NCI-H460 (cell line): ENCODE results near the gene TENM3. TPM values are rescaled to one million over a fixed set of nuclear protein-coding genes. Genes with fewer than 3 reads are reported as not detected.
"Not testable (repeated sequence)": the region's sequence is repeated elsewhere in the genome, so short reads cannot be mapped to it uniquely, and the experiment has no call there.

Experiments
- DNase-seq: peaks from one replicate; pipeline ENCODE4 v3.0.0-alpha.2; 2016; ENCODE audit warnings: low read depth; ENCODE audit errors: extremely low read depth
- total RNA-seq: library from RNA; depleted of rRNA; stranded (reverse); fragments of >200 nt; shearing (Covaris generic); gene quantifications from 2 replicates; pipeline ENCODE4 v1.2.3, GENCODE V29; 2014

Gene TENM3
- total RNA-seq, 1 experiment from 2014 or later: 13.8 TPM

DNA sequence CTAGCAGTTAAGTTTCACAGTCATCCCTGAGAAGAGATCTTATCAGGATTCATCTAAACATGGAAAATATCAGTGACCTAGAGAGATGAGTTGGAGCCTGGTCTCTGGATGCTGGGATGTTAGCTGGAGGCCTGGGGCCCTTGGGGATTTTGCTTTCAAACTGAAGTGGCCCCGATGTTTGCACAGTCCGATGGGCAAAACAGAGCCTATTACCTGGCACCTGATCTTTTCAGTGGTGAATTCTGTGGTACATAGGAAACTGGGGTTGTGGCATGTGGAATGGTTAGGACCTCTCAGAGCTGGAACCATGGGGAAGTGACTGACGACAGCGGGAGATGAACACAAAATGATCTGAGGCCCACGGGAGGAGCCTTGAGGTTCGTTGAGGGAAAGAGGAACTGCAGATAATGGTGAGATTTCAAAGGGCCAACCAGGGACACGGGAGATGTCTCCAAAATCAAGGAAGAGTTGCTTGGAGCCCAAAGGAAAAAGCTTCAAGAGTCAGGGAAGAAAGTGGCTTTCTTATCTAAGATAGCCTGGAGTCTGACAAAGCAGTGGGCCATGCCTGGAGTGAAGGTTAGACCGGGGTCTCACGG lies 17.8 kb upstream of the TENM3 start:
- no peak for DNase-seq

DNA sequence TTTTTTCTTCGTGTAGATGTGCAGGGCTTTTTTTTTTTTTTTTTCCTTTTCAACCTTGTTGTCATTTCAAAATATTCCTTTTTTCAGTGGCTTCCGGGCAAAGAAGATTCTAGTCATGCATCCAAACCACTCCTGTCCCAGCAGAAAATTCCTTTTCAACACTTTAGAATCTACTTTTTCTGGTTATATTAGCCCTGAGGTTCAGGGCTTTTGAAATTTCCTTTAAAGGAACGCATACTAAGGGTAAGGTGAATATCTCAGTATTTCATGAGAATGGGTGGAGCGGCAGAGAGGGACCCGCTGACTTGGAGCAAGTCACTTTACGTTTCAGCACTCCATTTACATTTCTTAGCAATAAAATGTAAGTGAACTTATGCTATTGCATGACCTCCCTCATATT lies 15.6 kb upstream of the TENM3 start:
- no peak for DNase-seq

DNA sequence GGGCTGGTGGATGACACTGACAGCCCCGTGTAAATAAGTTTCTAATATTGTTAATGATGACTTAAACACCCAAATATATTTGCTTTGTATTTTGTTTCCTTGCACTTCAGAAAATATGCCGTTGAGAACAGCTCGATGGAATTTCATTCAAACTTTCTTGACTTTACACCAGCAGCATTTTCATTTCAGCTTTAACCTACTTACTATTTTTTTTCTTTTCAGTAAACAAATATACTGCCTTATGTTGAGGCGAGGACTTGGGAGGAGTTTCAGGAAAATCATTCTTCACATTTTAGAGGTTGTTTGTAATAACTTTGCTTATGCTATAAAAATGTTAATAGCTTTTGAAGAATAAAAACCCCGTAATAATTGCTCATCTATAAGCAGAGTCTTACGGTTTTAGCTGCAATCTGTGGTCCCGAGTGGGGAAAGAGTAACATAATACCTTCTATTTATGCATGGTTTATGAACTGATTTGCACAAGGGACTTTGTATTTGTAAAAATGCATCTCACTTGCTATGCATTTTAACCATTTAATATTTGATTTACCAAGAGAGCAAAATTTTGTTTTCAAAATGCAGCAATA lies 14.1 kb upstream of the TENM3 start:
- no peak for DNase-seq

DNA sequence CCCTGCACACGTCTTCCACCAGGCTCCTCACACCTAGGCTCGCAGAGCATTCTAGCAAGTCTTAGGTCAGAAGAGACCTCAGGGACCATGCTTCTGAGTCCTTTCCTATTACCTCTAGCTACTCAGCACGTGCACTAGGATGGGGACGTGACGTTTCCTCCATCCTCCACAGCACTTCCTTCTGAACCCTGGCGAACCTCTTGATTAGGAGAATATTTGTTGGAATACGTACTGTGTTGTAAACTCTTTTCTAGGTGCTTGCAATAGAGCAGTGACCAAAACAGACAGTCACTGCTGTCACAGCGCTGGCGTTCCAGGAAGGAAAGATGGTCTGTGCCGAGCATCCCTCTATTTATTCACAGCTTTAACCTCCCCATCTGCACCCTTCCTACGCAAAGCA lies 12.9 kb upstream of the TENM3 start:
- DNase-seq: no peak

DNA sequence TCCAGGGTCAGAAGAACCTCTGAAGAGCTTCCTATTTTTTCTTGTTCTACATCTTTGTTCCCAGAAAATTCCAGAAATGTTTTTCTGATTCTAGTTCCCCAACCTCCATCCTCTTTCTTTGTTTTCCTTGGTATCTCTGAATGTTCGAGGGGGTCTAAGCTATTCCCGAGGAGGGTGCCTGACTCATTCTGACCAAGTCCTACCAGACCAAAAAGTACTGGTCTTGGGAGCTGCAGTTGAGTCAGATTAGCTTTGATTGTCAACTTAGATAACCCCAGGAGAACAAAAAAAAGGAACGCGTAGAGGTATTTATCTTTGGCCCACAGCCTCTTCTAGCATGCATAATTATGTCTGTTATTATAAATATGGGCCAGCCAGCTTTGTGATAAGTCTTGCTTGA lies 12.1 kb upstream of the TENM3 start:
- DNase-seq: no peak

DNA sequence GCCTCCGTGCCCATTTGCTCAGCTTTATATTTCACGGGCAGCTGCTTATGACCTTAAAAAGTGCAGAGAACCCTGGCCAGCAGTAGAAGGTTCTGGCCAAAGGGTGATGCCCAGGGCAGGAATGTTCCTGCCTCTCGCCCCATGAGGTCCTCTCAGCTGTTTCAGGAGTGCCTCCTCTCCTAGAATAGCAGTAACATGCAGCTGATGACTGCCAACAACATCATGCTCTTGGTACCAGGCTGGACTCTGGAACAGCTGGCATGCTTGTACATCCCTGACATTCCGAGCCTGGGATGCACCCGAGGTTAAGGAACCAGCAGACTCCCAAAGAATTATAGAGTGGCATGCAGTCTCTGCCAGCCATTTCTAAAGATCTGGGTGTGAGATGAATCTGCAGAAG lies 11.7 kb upstream of the TENM3 start:
- no peak for DNase-seq

DNA sequence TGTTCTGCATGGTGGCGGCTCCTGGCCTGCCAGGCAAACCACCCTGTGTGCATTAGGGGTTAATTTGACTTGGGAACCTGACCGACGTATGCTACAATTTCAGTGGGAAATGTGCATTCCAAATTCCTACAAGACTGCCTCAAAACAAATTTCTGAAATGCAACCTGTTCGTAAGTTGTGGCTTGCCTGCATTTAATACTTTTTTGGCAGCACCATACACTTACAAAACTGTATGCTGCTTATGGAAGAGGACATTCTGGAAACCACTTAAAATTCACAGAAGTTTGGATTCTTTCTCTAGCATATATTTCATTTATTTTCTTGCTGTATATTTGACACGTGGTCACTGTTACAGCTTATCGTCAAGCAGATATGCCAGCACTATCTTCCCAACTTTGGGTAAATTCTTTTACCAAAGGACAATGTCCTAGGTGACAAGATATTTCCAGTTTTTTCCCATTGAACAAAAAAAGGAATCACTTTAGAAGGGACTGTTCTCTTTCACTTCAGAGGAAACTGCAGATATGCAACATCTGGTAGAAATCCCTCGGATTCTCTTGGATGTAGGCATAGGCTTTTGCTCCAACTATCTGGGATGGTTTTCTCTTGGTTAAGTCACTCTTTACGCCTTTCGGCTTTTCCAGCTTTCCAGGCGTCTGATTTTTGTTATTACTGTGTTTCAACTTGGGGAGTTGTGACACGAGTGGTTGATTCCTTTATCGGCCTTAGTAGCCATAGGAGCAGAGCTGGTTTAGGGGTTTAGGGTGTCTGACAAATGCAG lies 9.7 kb upstream of the TENM3 start:
- no peak for DNase-seq

DNA sequence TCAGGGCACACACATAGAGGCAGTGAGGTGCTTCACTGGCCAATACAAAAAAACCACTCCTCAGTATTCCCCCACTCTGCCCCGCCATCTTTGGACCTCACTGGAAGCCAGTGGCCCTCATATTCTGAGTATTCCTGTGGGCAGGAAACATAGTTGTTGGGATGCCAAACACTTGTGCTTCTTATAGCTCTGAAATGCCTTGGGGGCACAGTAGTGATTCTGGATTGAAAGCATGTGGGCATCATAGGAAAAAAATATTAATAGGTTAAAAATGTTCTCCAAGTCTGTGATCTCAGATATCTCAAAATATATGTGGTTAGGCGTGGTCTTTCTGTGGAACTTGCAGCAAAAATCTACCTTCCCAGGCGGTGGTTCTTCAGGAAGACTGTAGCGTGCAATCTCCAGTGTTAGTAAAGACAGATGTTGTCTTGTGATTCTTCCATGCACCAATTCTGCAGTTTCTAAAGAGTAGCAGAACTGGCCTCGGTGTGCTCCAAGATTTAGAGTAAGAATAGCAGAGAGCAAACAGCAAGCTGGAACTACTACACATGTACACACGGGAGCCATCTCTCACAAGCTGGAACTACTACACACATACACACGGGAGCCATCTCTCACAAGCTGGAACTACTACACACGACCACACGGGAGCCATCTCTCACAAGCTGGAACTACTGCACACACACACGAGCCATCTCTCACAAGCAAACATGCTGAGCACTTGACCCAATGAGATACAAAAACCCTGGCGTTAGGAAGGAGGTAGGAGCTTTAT lies 8.0 kb upstream of the TENM3 start:
- DNase-seq: no peak

DNA sequence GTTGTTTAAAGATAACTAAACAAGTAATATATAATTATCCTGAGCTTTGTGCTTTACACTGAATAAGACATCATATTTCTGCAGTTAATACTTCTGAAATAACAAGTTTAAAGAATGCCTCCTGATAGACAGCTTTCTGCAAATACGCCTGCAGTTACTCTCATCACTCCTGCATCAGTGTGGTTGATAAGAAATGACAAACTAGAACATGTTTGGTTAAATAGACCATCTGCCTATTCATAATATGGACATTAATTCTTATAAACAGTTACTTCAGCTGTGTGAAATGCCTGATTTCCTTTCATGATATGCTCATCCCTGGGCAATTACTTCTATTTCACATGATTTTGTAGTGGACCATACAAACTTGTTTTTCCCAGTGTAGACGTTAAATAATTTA lies 7.0 kb upstream of the TENM3 start:
- DNase-seq: no peak

DNA sequence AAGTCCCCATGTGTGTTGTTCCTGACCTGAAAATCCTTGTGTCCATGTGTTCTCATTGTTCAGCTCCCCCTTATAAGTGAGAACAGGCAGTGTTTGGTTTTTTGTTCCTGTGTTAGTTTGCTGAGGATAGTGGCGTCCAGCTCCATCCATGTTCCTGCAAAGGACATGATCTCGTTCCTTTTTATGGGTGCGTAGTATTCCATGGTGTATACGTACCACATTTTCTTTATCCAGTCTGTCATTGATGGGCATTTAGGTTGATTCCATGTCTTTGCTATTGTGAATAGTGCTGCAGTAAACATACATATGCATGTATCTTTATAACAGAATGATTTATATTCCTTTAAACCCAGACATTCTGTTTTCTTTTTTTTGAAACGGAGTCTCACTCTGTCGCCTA lies 6.2 kb upstream of the TENM3 start:
- DNase-seq: not testable (repeated sequence)

DNA sequence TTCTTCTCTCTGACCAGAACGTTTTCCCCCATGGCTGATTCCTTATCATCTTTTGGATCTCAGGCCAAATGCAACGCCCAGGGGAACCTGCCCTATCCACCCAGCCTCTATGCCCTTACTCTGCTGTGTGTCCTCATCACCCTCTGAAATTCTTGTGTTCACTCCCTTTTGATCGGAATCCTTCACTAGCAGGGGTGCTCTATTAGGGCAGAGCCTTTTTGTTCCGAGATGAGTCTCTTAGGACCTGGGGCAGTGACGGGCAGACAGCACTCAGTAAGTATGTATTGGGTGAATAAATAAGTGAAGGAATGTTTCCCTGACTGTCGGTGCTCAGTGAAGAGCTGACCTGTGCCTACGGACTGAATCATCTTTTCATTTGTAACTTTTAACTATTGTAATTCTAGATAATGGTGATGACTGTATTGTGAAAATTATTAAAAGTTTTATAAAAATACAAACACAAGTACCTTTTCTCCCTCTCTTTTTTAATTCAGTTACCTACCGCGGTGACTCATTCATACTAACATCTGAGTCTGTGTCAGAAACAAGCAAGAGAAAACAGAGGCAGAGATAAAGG lies 4.8 kb upstream of the TENM3 start:
- no peak for DNase-seq

DNA sequence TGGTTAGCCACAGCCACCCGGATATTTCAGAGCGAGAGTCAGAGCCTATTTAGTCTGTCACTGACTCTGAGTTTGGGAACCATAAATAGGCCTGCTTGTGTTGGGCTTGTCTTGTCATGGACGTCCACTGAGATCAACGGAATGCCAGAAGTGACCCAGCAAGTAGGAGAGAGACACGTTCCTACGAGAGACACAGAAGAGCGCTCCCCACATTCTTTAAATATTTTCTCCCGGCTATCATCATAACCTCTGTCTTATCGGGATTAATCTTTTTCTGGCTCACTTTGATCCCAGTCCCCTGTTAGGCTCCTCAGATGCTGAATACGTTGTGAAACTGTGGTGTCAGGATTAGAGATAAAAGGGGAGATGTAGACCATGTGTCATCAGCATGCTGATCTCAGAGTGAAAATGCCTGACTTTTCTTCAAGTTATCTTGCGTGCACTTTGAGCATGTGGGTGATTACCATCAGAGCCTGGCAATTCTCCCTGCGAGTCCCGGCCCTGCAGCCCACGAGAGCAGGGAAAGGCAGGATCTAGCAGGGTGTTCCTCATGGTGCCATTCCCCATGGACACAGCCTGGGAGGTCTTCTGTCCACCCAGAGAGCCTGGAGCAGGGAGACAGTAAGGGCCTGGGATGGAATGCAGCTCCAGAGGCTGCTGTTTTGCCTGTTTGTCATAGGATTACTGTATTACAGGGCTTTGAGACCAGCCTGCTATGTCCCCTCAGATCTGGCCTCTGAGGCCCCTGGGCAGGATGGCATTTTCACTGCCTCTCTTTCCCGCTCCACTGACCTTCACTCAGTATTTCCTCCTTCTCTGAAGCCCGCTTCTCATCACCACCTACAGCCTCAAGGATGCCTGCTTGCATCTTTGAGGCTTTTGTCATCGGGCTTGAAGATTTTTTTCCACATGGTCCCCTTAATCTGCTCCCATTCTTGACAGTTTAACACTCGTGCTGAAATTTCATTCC lies 2.8 kb upstream of the TENM3 start:
- DNase-seq: peak; percentile 54

DNA sequence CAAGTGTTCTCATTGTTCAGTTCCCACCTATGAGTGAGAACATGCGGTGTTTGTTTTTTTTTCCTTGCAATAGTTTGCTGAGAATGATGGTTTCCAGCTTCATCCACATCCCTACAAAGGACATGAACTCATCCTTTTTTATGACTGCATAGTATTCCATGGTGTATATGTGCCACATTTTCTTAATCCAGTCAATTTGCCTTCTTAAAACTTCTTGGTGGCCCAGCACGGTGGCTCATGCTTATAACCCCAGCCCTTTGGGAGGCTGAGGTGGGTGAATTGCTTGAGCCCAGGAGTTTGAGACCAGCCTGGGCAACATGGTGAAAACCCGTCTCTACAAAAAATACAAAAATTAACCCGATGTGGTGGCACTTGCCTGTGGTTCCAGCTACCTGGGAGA lies 942 bp upstream of the TENM3 start:
- DNase-seq: not testable (repeated sequence)

DNA sequence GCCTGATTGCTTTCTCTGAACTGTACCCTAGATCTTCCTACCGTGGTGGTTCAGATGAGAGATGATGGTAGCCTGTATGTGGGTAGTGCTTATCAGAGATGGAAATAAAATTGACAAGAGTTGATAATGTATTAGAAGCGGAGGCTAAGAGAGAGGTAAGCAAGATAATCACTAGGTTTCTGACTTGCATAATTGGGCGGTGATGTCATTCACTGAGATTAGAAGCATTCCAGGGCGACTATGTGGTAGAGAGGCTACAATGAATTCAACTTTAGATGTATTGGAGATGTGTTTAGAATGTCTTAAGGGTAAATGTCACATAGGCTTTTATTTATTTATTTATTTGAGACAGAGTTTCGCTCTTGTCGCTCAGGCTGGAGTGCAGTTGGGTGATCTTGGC lies 415 bp upstream of the TENM3 start:
- no peak for DNase-seq

DNA sequence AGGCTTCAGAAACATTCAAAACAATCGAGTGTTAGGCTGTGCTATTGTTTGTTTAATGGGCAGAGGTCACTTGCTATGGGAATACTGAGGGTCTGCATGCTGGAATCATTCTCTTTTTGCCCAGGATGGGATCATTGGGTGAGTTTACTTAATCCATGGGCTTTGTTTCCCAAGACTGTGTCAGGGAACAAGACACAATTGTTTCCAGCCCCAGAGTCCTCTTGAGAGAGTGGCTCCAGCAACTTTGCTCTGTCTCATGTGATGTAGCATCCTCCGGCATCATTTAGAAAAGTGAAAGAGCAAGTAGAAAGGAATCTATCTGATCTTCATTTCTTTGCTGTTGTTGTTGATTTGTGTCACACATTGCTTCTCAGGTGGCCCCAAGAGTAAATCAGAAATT lies 1.8 kb downstream of the TENM3 start:
- no peak for DNase-seq

DNA sequence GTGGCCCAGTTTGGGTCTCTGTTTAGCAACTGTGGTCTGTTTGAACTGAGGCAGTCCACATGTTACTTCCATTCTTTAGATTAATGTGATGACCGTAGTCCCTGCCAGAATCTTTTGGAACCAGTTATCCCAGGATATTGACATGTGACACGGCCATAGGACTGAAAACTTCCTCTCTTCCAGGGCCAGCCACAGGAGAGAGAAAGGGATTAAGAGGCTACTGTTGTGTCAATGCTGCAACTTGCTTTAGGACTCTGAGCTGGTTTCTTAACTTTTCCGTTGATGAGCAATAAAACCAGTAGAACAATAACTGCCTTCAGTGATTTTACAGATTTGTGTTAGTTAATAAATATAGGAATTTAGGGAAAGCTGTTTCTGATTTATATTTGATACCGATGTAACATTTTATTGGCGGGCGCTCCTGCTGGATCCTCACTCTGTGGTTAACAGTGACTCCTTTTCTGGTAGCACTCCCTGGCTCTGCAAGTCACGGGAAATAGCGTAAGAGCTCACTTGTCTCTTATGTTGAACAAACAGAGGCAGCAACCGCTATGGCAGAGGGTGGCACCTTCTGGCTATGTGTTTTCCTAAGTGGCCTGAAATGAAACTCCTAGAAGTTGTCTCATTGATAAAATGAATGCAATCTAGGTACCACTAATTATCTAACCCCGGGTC lies 2.5 kb downstream of the TENM3 start:
- DNase-seq: no peak

DNA sequence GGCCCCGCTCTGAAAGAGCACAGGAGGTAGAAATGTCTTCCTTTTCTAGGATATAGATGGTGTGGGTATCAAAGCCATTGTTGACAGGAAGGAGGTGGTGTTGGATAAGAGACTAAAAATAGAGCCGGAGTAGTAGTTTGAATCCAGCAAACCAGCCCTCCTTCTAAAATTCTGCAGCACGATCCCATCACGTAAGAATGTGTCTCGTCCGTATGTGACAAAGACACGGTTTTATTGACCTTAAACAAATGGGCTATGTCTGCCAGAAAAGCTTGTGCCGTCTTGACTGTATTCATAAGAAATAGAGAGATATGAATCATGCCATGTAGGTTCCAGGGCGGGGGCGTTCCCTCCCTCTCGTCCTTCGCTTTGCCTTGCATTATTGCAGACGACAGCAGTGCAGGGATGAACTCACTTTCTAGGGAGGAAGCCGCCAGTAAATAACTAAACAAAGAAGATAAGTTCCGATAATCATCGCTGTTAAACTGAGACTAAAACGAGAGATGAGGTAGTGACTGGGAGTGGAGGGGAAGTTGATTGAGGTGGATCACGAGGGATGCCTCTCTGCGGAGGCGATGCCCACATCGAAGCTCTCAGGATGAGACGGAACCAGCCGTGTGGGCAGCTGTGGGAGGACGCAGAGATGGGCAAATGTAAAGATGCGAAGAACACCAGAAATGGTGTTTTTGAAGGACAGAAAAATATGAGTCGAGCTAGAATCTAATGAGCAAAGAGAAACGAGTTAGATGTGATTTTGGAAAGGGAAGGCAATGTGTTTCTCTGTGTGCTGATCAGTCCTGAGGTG lies 3.4 kb downstream of the TENM3 start:
- no peak for DNase-seq

DNA sequence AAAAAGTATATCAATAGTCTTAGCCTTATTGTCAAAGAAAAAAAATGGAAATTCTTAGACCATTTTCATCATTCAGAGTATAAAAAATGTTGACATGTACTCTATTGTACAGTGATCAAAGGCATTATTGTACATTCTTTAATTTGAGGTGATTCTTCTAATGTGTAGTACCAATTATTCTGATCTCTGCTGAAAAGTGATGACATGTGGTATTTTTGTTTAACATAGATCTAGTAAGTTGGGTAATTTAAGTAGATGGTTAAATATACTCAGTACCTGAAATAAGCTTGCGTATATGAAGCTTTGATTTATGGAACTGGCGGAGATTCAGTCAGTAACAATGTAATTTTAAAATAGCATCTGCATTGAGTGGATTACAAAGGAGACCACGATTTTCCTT lies 5.1 kb downstream of the TENM3 start:
- no peak for DNase-seq

DNA sequence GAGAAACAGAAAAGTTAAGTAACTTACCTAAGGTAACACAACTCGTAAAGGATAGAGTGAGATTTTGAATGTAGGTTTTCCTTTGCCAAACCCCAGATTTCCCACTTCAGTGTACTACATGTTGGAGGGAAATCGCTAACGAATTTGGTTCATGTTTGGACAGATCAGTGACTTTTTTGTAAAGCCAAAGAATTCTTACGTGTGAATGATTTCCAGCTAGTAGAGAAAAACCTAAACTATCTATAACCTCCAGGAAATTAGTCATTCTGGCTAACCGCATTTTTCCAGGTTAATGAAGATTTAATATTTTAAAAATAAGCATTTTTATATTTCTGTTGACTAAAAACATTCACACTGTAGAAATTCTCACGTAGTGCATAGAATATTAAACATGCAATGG lies 7.2 kb downstream of the TENM3 start:
- no peak for DNase-seq
